Measurements from ENCODE around the gene CEACAM5. TPM values are rescaled to one million over a fixed set of nuclear protein-coding genes. Genes with fewer than 3 reads are reported as not detected.
"Not testable (repeated sequence)": the region's sequence is repeated elsewhere in the genome, so short reads cannot be mapped to it uniquely, and the experiment has no call there.

Gene CEACAM5
- polyA plus RNA-seq, 3 donors, result 0.07 to 0.90 (median 0.56) TPM

GRCh38 chr19:41726493-41726892 lies 18.1 kb downstream of the CEACAM5 start:
- WGBS, 3 donors, result 25 to 36% (median 36%) methylated on average over 5 of the region's 5 CpGs
- H3K27ac ChIP-seq (ENCODE audit: low read depth, low read length), result no peak overlapping the region

DNA sequence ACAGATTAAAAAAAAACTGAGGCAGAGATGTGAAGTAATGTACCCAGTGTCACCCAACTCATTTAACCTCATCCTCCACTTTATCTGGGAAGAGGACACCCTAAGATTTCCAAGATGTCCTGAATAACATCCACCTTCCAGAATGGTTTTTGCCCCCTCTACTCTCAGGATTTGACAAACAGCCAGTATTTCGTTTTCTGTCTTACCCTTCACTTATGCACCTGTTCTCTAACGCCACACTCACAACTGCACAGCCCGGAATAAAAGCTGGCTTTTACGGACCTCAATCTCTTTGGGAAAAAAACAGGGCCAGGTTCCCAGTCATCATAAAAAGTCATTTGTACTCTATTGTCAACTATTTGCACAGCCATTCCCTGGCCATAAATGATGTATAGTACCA lies 25.7 kb downstream of the CEACAM5 start:
- H3K27ac ChIP-seq (ENCODE audit: low read depth, low read length), result no peak overlapping the region
- WGBS, 3 donors, result 65 to 83% (median 70%) methylated on average over 4 of the region's 4 CpGs

GRCh38 chr19:41734585-41734984 lies 26.2 kb downstream of the CEACAM5 start:
- WGBS, 3 donors, result 72 to 83% (median 74%) methylated on average over 3 of the region's 3 CpGs
- H3K27ac ChIP-seq (ENCODE audit: low read depth, low read length), result no peak overlapping the region

- WGBS, 3 donors, result 73 to 77% (median 74%) methylated on average over 5 of the region's 5 CpGs
- no peak overlapping the region for H3K27ac ChIP-seq (ENCODE audit: low read depth, low read length)
These were observed 26.7 kb downstream of the CEACAM5 start for GRCh38 chr19:41735071-41735600.

- 51 to 52% (median 52%) methylated on average over 3 of the region's 3 CpGs for WGBS, 3 donors
- no peak overlapping the region for H3K27ac ChIP-seq (ENCODE audit: low read depth, low read length)
These were observed 30.9 kb downstream of the CEACAM5 start for GRCh38 chr19:41739361-41739760.

DNA sequence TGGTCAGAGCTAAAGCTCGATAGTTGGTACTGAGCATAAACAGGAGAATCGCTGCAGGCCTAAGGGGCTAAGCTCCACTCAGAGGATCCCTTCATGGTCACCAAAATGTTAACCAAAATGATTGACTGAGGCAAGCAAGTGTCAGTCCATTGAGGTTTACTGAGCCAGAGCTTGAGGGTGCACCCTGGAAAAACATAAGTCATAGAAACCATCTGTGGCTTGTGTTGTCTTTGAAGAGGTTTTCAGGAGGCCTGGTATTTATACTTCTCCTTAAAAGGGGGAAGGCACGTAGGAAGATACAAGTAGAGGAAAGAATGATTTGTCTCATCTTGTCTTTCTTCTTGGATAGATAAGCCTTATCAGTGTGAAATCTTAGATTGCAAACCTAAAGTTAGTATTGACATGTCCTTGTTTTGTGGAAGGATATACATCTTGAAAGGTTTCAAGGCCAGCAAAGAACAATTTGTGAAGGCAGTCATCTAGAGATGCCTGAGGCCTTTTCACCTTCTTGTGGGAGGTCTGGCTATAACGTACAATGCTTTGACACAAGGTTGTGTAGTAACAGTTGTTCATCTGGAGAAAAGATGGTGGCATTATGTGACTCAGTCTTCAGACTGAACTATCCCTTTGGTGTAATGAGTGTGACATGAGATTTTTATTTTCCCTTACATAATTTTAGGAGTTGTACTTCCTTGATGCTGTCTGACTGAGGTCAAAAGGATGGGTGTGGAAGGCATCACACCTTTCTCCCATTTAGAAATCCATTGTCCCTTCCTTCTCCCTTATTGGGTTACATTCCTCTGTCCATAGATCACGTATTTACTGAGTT lies 32.2 kb downstream of the CEACAM5 start:
- 68 to 79% (median 75%) methylated on average over 5 of the region's 5 CpGs for WGBS, 3 donors
- H3K27ac ChIP-seq (ENCODE audit: low read depth, low read length), result no peak overlapping the region

GRCh38 chr19:41741244-41741554 lies 32.8 kb downstream of the CEACAM5 start:
- no peak overlapping the region for H3K27ac ChIP-seq (ENCODE audit: low read depth, low read length)
- 58 to 87% (median 81%) methylated on average over 2 of the region's 2 CpGs for WGBS, 3 donors

DNA sequence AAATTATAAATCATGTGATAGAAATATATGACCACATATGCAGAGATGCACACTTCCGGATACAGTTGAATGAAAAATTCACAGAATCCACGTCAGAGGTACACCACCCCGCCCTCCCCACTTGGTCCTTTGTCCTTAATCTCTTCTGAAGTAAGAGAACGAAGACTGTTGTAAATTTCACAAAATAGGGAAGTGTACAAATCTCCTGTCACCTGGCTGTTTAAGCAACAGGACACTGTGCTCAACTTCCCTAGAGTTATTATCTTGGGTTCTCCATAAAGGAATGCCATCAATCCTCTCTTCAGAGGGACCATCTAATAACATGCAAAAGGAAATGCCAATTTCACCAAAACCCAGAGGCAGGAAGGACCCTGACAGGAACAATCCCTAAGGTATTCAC lies 36.4 kb downstream of the CEACAM5 start:
- WGBS, 3 donors, result 34 to 67% (median 37%) methylated on average over 4 of the region's 4 CpGs
- no peak overlapping the region for H3K27ac ChIP-seq (ENCODE audit: low read depth, low read length)

- WGBS, 3 donors, result 51 to 79% (median 64%) methylated on average over 5 of the region's 5 CpGs
- no peak overlapping the region for H3K27ac ChIP-seq (ENCODE audit: low read depth, low read length)
These were observed 37.3 kb downstream of the CEACAM5 start for GRCh38 chr19:41745756-41746155.

- 16 to 18% (median 18%) methylated on average over 11 of the region's 11 CpGs for WGBS, 3 donors
- H3K27ac ChIP-seq (ENCODE audit: low read depth, low read length), result no peak overlapping the region
These were observed 38.3 kb downstream of the CEACAM5 start for GRCh38 chr19:41746593-41747227.

DNA sequence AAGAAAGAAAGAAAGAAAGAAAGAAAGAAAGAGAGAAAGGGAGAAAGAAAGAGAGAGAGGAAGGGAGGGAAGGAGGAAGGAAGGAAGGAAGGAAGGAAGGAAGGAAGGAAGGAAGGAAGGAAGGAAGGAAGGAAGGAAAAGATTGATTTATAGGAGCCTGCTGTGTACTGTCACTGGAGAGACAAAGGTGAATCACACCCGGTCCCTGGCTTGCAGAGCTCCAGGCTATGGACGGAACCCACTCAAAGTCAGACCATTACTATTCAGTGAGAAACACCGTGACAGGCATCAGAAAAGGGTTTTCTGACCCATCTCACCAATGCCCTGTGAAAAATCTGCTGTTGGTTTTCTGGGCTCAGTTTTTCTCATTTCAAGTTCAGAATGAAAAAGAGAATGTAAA lies 39.6 kb downstream of the CEACAM5 start:
- no peak overlapping the region for H3K27ac ChIP-seq (ENCODE audit: low read depth, low read length)
- WGBS, 3 donors, result 63 to 83% (median 72%) methylated on average over 3 of the region's 3 CpGs

- WGBS, 3 donors, result 28 to 67% (median 66%) methylated on average over 5 to 8 of the region's 10 CpGs
- H3K27ac ChIP-seq (ENCODE audit: low read depth, low read length), result not testable (repeated sequence)
These were observed 42.1 kb downstream of the CEACAM5 start for GRCh38 chr19:41750248-41751134.

- WGBS, 3 donors, result 4 to 10% (median 7%) methylated on average over 12 of the region's 12 CpGs
- H3K27ac ChIP-seq (ENCODE audit: low read depth, low read length), result no peak overlapping the region
These were observed 44.7 kb downstream of the CEACAM5 start for GRCh38 chr19:41753159-41753558.

DNA sequence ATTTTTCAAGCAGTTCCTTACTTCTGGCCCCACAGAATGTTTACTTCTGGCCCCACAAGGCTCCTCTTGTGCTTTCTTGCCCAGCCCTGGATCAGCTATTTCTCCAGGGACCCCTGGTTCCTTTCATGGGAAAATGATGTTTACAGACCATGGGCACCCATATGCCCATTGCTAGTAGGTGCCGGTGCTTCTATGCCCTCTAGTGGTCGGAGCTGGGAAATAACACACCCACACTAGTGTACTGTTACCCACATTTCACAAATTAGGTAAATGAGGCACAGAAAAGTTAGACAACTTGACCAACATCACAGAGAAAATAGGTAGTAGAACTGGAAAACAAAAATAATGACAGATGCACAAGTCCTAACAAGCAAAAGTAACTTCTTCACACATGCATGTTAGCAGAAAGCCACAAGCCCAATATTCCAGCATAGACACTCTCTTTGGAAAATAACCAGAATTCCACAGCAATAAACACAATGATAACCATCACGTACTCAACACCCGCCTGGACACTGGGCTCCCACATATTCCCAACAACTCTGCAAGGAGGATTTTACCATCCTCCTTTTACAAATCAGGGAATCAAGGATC lies 45.6 kb downstream of the CEACAM5 start:
- H3K27ac ChIP-seq (ENCODE audit: low read depth, low read length), result no peak overlapping the region
- WGBS, 3 donors, result 10 to 20% (median 14%) methylated on average over 4 of the region's 4 CpGs

DNA sequence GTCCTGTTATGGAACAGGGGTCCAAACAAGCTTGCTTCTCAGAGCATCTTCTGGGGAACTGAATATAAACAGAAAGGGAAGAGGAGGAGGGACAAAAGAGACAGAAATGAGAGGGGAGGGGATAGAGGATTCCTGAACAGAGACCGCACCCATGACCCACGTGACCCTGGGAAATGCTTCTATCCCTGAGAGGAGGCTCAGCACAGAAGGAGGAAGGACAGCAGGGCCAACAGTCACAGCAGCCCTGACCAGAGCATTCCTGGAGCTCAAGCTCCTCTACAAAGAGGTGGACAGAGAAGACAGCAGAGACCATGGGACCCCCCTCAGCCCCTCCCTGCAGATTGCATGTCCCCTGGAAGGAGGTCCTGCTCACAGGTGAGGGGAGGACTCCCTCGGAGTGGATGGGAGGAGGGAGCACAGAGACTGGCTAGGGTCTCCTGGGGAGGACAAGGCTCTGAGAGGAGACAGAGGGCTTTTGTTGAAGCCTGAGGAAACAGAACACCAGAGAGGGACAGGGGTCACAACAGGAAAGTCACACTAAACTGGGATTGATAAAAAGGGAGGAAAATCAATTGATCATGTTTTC lies 47.0 kb downstream of the CEACAM5 start, which contains the start of gene CEACAM6:
TSS of gene CEACAM6 (plus strand) at position 203 of the 586 bp plus-strand sequence. CDS start at position 312, 109 bp downstream.
- 23 to 34% (median 33%) methylated on average over 3 of the region's 3 CpGs for WGBS, 3 donors
- H3K27ac ChIP-seq (ENCODE audit: low read depth, low read length), result no peak within 1 kb of the TSS

DNA sequence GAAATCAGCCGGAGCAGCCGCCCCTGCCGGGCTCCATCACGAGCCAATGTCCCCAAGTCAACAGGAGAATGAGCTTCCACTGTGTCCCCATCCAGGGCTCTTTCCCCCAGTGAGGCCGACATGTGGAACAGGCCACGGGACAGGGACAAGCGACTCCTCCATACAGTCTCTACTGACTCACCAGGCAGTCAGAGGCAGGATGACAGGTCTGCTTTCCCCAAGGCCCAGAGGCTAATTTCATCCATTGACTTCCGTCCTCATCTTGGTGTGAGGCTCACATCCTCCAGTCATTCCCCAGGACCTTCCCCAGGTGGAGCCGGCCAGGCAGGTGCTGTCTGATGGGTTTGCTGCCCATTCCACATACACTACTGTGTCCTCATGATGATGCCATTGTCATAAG lies 50.4 kb downstream of the CEACAM5 start:
- WGBS, 3 donors, result 67 to 81% (median 69%) methylated on average over 9 of the region's 9 CpGs
- no peak overlapping the region for H3K27ac ChIP-seq (ENCODE audit: low read depth, low read length)

DNA sequence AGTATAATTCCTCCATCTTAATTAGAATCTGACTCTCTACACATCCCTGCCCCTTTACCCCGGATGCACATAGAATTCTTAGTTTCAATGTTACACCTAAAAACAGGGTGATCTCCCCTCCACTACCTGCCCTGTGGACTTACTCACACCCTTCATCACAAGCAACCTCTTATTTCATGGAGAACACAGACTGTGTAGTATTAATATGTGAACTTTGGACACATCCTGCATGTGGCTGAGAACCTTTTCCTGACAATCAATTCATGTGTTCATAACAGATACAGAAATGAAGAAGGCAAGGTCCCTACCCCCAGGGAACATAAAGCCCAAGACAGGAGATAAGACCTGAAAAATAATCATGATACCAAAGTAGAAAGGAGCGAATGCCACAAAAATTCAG lies 58.7 kb downstream of the CEACAM5 start:
- H3K27ac ChIP-seq (ENCODE audit: low read depth, low read length), result no peak overlapping the region
- 87 to 89% (median 88%) methylated on average over 2 of the region's 2 CpGs for WGBS, 3 donors

DNA sequence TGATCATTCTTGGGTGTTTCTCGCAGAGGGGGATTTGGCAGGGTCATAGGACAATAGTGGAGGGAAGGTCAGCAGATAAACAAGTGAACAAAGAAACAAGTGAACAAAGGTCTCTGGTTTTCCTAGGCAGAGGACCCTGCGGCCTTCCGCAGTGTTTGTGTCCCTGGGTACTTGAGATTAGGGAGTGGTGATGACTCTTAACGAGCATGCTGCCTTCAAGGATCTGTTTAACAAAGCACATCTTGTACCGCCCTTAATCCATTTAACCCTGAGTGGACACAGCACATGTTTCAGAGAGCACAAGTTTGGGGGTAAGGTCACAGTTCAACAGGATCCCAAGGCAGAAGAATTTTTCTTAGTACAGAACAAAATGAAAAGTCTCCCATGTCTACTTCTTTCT lies 59.7 kb downstream of the CEACAM5 start:
- 46 to 71% (median 68%) methylated on average over 3 to 5 of the region's 5 CpGs for WGBS, 3 donors
- H3K27ac ChIP-seq (ENCODE audit: low read depth, low read length), result not testable (repeated sequence)
